Heart left ventricle (tissue), 16 donors: ENCODE data around the gene BRSK2. TPM values are rescaled to one million over a fixed set of nuclear protein-coding genes. Genes with fewer than 3 reads are reported as not detected.
"Not testable (repeated sequence)": the region's sequence is repeated elsewhere in the genome, so short reads cannot be mapped to it uniquely, and the experiment has no call there.

Source experiments
- ATAC-seq, 4 donors: fragments of 200-7000 bp; cut with Tn5 transposase; one replicate each; pipeline ENCODE4 v1.9.1; 2020 to 2022; ENCODE audit warnings: moderate library complexity in 4 of 4, mild to moderate bottlenecking in 3 of 4, moderate number of reproducible peaks in 1 of 4
- DNase-seq, 5 donors: peaks; one replicate each; pipeline ENCODE4 v3.0.0-alpha.2; 2020
- H3K27ac ChIP-seq, 12 donors: fragments of 200-600 bp; sonication (generic) in 4 of 12; one replicate each; pipeline versions ENCODE4 v1.5.0 to v1.8.0; 2016 to 2022; ENCODE audit warnings: mild to moderate bottlenecking in 2 of 12
- H3K27me3 ChIP-seq, 9 donors: fragments of 200-600 bp; sonication (generic) in 2 of 9; one replicate each; pipeline versions ENCODE4 v1.5.1 to v1.8.0; 2016 to 2022; ENCODE audit warnings: mild to moderate bottlenecking in 3 of 9
- H3K36me3 ChIP-seq, 9 donors: fragments of 200-600 bp; sonication (generic) in 2 of 9; one replicate each; pipeline versions ENCODE4 v1.5.0 to v1.8.0; 2018 to 2022; ENCODE audit warnings: mild to moderate bottlenecking in 2 of 9
- H3K4me1 ChIP-seq, 12 donors: fragments of 200-600 bp; sonication (generic) in 4 of 12; one replicate each; pipeline versions ENCODE4 v1.5.0 to v1.8.0; 2016 to 2022; ENCODE audit warnings: mild to moderate bottlenecking in 3 of 12
- H3K4me3 ChIP-seq, 12 donors: fragments of 200-600 bp; sonication (generic) in 4 of 12; one replicate each; pipeline versions ENCODE4 v1.5.0 to v1.8.0; 2017 to 2022; ENCODE audit warnings: mild to moderate bottlenecking in 9 of 12, moderate library complexity in 4 of 12
- H3K9me3 ChIP-seq, 12 donors: fragments of 200-600 bp; sonication (generic) in 4 of 12; one replicate each; pipeline versions ENCODE4 v1.5.0 to v1.8.0; 2016 to 2022; ENCODE audit warnings: mild to moderate bottlenecking in 1 of 12
- POLR2A ChIP-seq, 2 donors: fragments of 450-650 bp; IDR thresholded peaks; one replicate each; pipeline ENCODE4 v1.6.1; 2017; ENCODE audit warnings: antibody characterized with exemption in 2 of 2, mild to moderate bottlenecking in 2 of 2, moderate library complexity in 2 of 2
- WGBS, 4 donors: extraction: QIAGEN DNeasy Blood & Tissue Kit in 2 of 4; methylation state at CpG; one replicate each; pipeline versions ENCODE4 v1.1.5 to v1.1.7; 2013 to 2018; 5-methylcytosine and 5-hydroxymethylcytosine counted together
- intact Hi-C, 10 donors: fragments of 100-400 bp; cut with DNase I; formaldehyde crosslinking; loops; one replicate each; pipeline versions ENCODE4 v1.11.1 to v1.14.2; 2022
- polyA plus RNA-seq, 2 donors: library from polyadenylated mRNA; stranded (reverse); fragments of 200-250 nt; gene quantifications; one replicate each; pipeline ENCODE4 v1.2.3, GENCODE V29; 2013
- total RNA-seq, 9 donors: library from RNA; depleted of rRNA in 2 of 9; stranded (reverse); fragments of >200 nt in 2 of 9; fragmentation: NEBNext Ultra II Directional in 3 of 9; extraction: Animal tissue kit (Norgen Biotek cat#: 25700) in 3 of 9; gene quantifications; one replicate each; pipeline versions ENCODE4 v1.1.0 to v1.2.4, GENCODE V29; 2016 to 2023
- TF ChIP-seq, protein P1 (sequence below), 12 donors: fragments of 200-600 bp; sonication (generic) in 4 of 12; IDR thresholded peaks; one replicate each; pipeline versions ENCODE4 v1.5.0 to v1.8.0; 2018 to 2022; ENCODE audit warnings: antibody characterized with exemption in 12 of 12, mild to moderate bottlenecking in 5 of 12
- donor health status: ischemic (EF 13 %, LVEDD 7.1; RV severe dilation, severe dysfunction).
- donor health status: healthy with polysubstance abuse.
- donor health status: DM: no; HTN: yes; CAD: no.
- donor health status: DM: no; HTN: no; CAD: no.
- donor health status: ischemic (EF 25% LVEDD 6.9; RV normal size, moderate dysfunction).
- donor health status: ischemic (EF 25% LVEDD 5.7; RV mildly dilated, moderate dysfunction).
- donor health status: healthy.
- donor health status: DM: yes; HTN: yes; CAD: no.
- donor health status: ischemic (EF 35%, LVEDD 5.7; RV mildly dilated, moderate dysfunction).
- donor health status: nonischemic (EF 11% LVEDD 7.7; RV severe dilation, severe dysfunction).
- donor health status: DM: yes; HTN: yes; CAD: no.
- donor health status: PGD.
- donor health status: ischemic (EF 29% LVEDD 5.4; RV normal size, mild dysfunction).
- donor health status: nonischemic (EF 23%, LVEDD 6.1; RV moderate dilation, normal function).

BRSK2 gene
- total and polyA plus RNA-seq, 11 donors = 0.16 to 1.3 (median 0.61) TPM; not detected in 1

DNA sequence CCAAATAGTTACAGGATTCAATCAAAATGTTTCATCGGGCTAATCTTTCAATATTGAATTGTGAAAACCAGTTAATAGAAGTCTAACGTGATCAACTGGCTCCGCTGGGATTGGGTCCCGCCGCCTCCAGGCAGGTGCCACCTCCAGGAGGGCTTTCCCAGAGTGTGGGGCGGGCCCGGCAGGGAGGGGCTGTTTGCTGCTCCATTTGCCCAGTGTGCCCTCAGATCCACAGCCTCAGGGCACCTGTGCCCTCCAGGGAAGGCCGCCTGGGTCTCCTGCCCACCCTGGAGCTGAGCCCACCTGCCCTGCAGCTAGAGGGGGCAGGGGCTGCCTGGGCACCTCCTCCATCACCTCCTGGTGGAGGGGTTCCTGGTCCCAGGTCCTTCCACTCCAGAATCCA is 17.9 kb downstream of the BRSK2 start:
- intact Hi-C loops = no loop called here
- ATAC-seq (no peak), DNase-seq (no peak)
- no peak overlapping the region for H3K4me3 ChIP-seq
- H3K36me3 ChIP-seq = no peaks in the 10 kb centered on the region
- TF ChIP-seq, protein P1, sequence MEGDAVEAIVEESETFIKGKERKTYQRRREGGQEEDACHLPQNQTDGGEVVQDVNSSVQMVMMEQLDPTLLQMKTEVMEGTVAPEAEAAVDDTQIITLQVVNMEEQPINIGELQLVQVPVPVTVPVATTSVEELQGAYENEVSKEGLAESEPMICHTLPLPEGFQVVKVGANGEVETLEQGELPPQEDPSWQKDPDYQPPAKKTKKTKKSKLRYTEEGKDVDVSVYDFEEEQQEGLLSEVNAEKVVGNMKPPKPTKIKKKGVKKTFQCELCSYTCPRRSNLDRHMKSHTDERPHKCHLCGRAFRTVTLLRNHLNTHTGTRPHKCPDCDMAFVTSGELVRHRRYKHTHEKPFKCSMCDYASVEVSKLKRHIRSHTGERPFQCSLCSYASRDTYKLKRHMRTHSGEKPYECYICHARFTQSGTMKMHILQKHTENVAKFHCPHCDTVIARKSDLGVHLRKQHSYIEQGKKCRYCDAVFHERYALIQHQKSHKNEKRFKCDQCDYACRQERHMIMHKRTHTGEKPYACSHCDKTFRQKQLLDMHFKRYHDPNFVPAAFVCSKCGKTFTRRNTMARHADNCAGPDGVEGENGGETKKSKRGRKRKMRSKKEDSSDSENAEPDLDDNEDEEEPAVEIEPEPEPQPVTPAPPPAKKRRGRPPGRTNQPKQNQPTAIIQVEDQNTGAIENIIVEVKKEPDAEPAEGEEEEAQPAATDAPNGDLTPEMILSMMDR (IDR thresholded peaks at IDR 0.05) = no peak
- no peak for TF ChIP-seq POLR2A (IDR thresholded peaks at IDR 0.05)
- no peaks in the 10 kb centered on the region for H3K9me3 ChIP-seq
- WGBS, 4 donors = 74 to 80% (median 76%) methylated on average over 6 to 8 of the region's 8 CpGs
- no peaks in the 10 kb centered on the region for H3K4me1 ChIP-seq
- no peak overlapping the region for H3K27ac ChIP-seq
- peaks cover 0 to 6% (median 0%) of the 10 kb centered on the region in 9 donors for H3K27me3 ChIP-seq

DNA sequence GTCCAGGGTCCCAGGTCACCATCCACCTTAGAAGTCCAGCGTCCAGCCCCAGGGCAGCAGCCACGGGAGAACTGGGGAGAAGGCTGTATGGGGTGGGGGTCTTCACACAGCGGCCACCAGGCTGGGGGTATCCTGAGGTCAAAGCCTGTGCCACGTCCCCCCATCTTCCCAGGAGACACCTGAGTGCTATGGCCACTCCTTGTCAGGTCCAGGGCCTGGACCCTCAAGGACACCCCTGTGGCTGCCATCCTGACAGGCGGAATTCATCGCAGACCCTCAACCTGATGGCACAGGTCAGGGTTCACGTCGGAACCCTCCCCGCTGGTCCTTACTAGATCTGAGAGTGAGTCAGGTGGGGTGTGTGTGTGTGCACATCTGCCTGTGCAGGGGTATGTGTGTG is 18.6 kb downstream of the BRSK2 start:
- ATAC-seq (no peak), DNase-seq (no peak)
- no peaks in the 10 kb centered on the region for H3K36me3 ChIP-seq
- H3K27me3 ChIP-seq = peaks cover 0 to 6% (median 0%) of the 10 kb centered on the region in 9 donors
- H3K27ac ChIP-seq = no peak overlapping the region
- no peak overlapping the region for H3K4me3 ChIP-seq
- intact Hi-C loops = no loop called here
- TF ChIP-seq, protein P1 (IDR thresholded peaks at IDR 0.05) = no peak
- TF ChIP-seq POLR2A (IDR thresholded peaks at IDR 0.05) = no peak
- H3K9me3 ChIP-seq = no peaks in the 10 kb centered on the region
- 72 to 87% (median 77%) methylated on average over 7 to 9 of the region's 9 CpGs for WGBS, 4 donors
- H3K4me1 ChIP-seq = no peaks in the 10 kb centered on the region

DNA sequence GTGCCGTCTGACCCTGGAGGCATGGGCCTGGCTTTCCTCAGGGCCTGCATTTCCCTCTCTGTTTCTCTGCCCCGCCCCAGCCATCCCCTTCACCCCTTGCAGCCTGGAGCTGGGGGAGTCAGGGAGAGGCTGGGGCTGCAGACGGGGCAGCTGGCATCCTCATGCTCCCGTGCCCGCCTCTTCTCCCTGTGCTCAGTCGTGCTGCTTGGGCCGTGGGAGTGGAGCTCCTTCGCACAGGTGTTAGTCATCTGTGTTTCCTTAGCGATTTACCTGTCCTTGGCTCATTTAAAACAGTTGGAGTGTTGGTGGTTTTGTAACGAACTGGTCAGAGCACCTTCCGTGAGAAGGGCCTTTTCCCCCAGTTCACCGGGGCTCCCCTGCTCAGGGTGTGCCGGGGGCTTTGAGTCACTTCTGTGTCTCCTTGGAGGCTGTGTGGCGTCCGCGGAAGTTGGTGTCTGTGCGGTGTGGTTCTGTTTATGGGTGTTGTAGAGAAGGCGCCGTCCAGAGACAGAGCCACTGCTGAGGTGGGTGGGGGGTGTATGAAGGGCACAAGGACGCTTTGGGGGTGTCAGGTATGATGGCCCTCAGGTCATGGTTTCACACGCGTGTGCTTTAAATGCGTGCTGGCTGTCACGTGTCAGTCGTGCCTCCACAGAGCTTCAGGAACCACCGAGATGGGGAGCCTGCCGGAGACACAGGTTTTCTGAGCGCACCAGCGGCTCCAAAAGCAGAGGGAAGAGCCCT is 19.5 kb downstream of the BRSK2 start:
- Histone ChIP-seq H3K4me3 (no peak overlapping the region), H3K36me3 (no peaks in the 10 kb centered on the region), H3K4me1 (no peaks in the 10 kb centered on the region), H3K27me3 (peaks cover 0 to 6% (median 0%) of the 10 kb centered on the region in 9 donors), H3K27ac (no peak overlapping the region), H3K9me3 (no peaks in the 10 kb centered on the region)
- 74 to 79% (median 78%) methylated on average over 29 of the region's 29 CpGs for WGBS, 4 donors
- DNase-seq (no peak), ATAC-seq (no peak)
- intact Hi-C loops = no loop called here
- TF ChIP-seq, protein P1 (IDR thresholded peaks at IDR 0.05) = no peak
- TF ChIP-seq POLR2A (IDR thresholded peaks at IDR 0.05) = no peak

DNA sequence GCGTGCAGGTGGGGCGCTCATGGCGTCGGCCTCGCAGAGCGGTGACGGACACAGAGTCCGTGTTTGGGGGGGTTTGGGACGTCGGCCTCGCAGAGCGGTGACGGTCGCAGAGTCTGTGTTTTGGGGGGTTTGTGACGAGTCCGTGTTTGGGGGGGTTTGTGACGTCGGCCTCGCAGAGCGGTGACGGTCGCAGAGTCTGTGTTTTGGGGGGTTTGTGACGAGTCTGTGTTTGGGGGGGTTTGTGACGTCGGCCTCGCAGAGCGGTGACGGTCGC is 20.1 kb downstream of the BRSK2 start:
- H3K27me3 ChIP-seq = not testable (repeated sequence)
- 86 to 95% (median 91%) methylated on average over 8 to 29 of the region's 29 CpGs for WGBS, 4 donors

More for the DNA sequence above, 20.1 kb downstream of the BRSK2 start:
- H3K4me1 ChIP-seq, DNase-seq, ATAC-seq, H3K4me3 ChIP-seq, H3K36me3 ChIP-seq, H3K9me3 ChIP-seq, intact Hi-C loops, H3K27ac ChIP-seq: not testable (repeated sequence)
